Fibroblast of mammary gland (primary cell): ENCODE measurements around the gene MRFAP1.
A peak's percentile ranks its signal among the peaks of the same experiment; 100 is the strongest.

ENCODE experiments used
- DNase-seq: peaks from one replicate; pipeline ENCODE4 v3.0.0-alpha.2; 2010; ENCODE audit warnings: low read depth
- H3K4me3 ChIP-seq: 2 replicates; pipeline ENCODE4 v1.5.1; 2011; ENCODE audit warnings: low read depth, mild to moderate bottlenecking, low read length, moderate library complexity; ENCODE audit not compliant: control insufficient read depth
- TF ChIP-seq, protein P1 (sequence below): conservative IDR thresholded peaks from 2 replicates; pipeline ENCODE4 v1.5.1; 2011; ENCODE audit warnings: low read depth, low read length, inconsistent platforms; ENCODE audit not compliant: control insufficient read depth, insufficient read depth

The MRFAP1 gene

DNA sequence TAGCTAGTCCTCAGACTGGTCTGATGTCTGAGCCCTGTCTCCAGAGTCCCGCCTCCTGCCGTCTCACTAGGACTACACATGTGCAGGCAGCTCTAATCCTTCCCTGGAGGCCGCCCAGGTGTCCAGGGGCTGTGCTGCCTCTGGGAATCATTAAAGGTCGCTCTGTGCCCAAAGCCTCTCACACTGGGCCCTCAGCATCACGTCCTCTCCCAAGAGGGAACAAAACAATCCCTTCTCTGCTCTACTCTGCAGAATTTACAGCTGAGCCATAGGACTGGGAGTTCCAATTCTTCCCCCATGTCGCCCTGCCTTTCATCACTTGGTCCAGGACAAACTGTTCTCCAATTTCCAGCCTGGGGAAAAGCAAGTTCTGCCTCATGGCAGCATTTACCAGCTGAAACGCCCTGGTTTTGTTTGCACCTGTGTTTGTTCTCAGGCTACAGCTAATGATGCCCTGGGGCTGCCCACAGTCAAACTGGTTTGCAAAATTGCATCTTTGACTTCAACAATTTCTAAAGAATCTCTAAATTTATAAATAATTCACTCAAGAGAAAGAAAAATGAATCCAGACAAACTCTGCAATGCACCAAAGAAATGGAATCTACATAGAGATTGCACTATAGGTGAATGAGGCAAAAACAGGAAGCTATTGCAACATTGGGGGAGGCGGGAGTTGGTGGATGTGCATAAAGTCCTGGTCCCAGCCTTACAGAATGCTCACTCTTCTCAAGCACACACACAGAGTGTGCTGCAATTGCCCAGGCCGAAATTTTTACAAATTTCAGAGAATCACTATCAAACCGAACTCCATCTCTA is 7.2 kb upstream of the MRFAP1 start:
- peak; percentile 16 for DNase-seq
- no peak overlapping the region for H3K4me3 ChIP-seq
- TF ChIP-seq, protein P1, sequence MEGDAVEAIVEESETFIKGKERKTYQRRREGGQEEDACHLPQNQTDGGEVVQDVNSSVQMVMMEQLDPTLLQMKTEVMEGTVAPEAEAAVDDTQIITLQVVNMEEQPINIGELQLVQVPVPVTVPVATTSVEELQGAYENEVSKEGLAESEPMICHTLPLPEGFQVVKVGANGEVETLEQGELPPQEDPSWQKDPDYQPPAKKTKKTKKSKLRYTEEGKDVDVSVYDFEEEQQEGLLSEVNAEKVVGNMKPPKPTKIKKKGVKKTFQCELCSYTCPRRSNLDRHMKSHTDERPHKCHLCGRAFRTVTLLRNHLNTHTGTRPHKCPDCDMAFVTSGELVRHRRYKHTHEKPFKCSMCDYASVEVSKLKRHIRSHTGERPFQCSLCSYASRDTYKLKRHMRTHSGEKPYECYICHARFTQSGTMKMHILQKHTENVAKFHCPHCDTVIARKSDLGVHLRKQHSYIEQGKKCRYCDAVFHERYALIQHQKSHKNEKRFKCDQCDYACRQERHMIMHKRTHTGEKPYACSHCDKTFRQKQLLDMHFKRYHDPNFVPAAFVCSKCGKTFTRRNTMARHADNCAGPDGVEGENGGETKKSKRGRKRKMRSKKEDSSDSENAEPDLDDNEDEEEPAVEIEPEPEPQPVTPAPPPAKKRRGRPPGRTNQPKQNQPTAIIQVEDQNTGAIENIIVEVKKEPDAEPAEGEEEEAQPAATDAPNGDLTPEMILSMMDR = no peak

DNA sequence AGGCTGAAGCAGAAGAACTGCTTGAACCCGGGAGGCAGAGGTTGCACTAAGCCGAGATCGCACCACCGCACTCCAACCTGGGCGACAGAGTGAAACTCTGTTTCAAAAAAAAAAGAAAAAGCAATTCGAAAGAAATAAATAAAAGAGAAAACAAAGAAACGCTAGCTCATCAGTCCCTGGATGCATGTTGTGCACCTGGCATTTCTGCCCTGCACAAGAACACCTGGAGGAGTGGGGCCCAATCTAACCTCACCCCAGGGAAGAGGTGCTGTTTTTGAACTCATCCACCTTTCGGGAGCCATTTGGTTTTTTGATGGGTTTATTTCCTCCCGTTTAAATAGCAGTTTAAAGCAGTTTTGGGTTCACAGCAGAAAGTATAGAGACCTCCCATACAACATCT is 5.7 kb upstream of the MRFAP1 start:
- TF ChIP-seq, protein P1 = no peak
- H3K4me3 ChIP-seq = no peak overlapping the region
- no peak for DNase-seq

DNA sequence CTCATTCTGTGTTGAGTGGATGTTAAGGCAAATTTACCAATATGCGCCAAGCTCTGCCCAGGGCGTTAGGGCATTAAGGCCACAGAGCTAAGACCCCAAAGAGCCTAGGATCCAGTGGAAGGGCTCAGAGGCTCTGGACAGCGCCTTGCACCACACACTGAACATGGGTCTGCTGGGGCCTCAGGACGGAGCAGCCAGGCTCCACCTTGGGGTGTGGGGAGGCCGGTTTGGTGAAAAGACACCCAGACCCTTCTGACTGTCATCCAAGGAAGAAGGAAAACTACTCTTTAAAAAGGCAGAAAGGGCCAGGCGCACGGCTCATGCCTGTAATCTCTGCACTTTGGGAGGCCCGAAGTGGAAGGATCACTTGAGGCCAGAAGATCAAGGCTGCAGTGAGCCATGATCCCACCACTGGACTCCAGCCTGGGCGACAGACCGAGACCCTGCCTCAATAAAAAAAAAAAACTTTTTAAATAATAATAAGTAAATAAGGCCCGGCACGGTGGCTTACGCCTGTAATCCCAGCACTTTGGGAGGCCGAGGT is 1.3 kb upstream of the MRFAP1 start:
- TF ChIP-seq, protein P1 = no peak
- no peak for DNase-seq
- H3K4me3 ChIP-seq = no peak overlapping the region

DNA sequence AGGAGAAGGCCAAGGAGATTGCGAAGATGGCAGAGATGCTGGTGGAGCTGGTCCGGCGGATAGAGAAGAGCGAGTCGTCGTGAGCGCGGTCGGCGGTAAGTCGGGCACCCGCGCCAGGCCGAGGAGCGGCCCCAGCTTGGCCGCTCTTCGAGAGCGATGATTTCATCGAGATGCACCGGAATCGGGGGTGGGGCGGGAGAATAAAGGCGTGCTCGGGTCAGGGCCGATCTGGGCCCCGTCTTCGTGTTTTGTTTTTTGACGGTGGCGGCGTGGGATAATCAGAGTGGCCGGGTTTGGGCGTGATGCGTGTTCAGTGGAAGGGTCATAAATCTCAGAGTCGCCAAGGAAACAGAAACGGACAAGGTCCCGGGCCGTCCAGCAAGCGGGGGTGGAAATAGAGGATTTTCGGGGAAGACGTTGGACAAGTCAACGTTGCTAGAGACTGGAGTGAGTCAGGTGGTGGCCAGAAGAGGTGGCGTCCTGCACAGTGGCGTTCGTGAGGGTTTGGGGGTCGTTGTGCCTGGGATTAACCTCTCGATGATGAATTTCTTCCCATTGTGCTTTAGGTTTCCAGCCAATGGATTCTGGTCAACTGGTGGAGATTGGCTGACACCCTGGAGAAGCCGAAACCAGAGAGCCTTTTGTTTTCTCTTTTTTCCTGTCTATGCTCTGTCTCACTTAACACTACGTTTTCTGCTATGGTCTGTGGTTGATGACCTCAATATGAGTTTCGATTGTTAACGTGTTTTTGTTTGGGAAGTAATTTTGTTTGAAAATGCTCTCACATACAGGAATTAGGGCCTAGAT is 882 bp downstream of the MRFAP1 start:
- TF ChIP-seq, protein P1 = no peak
- peak overlapping the region; percentile 93 for H3K4me3 ChIP-seq
- DNase-seq = peak; percentile 51

DNA sequence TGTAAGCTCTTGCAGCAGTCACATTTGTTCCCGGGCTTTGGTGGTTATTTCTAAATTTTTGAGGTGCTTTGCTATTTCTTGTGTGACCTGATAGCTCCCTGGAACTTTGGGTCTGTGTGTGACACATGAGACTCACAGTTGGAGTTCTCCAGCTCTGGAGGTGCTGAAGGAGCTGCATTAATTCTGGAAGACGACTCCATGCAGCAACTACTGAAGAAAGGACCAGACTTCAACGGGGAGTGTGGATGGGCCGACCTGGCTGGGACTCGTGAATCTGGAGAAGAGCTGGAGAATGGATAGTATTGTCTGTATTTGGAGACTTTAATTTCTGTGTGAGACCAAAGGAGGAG is 1.5 kb downstream of the MRFAP1 start:
- DNase-seq = no peak
- TF ChIP-seq, protein P1 = no peak
- peak overlapping the region; percentile 93 for H3K4me3 ChIP-seq

DNA sequence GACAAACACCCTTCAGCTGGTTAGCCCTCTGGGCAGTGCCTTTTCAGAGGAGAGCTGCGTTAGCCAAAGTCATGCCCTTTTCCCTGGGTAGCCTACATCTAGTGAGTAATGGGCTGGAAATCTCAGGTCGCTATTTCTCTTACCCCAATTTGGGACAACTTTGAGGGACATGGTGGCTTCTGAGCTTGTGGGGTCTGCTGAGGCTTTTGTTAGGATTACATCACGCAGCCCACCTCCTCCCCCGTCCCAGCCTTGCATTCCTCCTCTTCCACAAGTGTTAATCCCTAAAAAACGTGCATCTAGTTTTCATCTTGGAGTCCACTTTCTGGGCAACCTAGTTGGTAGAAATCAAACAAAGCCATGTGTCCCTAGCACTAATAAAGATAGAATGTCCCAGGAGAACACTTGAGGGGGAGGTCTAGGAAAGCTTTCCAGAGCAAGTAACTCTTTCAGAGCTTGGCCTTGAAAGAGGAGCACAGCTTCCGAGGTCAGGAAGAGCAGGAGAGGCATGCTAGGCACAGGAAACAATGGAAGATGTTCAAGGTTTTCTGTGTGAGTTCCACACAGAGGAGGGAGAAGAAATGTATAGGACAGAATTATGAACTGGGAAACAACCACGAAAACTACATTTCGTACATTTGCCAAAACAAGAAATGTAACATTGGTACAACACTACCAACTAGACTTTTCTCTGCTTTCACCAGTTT is 2.8 kb downstream of the MRFAP1 start:
- TF ChIP-seq, protein P1 = no peak
- no peak for DNase-seq
- no peak overlapping the region for H3K4me3 ChIP-seq
